Activated naive CD4-positive, alpha-beta T cell (primary cell): ENCODE measurements around the gene ADA.

ENCODE experiments used
- DNase-seq, 4 experiments: peaks; one replicate each; lab custom pipeline; 2025; lab: John Stamatoyannopoulos, UW

Gene ADA

DNA sequence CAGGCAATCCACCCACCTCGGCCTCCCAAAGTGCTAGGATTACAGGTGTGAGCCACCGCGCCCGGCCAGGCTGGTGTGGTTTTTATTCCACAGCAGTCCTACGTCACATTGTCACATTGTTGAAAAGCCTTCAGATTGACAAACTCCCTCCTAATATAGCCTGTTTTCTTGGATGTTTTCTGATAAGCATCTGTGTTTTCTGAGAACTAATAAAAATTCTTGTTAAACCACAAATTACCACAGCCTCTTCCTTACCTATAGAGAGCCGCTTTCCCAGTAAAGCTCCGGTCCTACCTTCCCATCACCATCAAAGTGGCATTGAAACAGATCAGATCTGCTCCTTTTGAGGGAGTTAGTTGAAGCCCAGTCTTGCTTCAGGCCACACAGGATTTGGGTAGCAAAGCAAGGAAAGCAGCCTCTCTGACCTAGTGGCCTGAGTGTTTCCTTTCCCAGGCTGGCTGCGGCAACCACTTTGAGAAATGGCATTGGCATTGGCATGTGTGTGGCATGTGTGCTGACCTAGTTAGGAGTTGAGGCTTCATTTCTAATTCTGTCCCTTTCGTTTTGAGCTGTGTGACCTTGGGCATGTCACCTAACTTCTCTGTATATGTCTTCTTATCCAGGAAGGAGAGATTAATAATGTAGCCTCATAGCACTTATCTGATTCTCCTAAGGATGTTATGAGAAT lies 70.8 kb downstream of the ADA start:
- no peak for DNase-seq

DNA sequence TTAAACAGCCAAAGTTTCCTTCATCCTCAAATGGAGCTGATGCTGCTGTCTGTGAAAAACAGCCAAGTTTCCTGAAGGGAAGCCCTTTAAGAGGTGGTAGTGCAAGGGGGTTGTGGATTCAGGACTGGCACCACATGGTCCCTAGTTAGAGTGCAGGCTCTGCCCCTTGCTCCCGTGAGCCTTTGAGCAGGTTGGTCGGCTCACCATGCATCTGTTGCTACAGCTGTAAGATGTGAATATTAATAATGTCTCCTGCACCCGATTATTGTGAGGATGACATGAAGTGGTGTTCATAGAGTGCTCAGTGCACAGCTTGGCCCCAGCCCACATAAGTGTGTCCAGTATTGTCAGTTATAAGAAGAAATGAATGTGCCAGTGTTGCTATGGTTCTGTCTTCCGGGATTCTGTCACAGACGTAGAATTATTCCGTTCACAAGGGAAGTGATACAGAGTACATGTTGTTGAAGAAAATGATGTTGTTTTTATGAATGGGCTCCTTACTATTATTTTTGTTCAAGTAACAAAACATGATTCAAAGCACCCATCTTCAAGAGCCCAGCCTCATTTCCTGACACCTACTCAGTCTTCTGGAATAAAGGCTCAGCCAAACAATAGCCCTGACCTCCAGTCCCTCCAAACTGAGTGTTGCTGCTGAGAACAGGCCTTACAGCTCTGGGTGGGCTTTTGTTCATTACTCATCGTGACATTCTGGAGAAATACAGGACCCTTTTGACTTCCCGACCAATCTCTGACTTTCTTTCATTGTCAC lies 72.0 kb downstream of the ADA start:
- no peak for DNase-seq

DNA sequence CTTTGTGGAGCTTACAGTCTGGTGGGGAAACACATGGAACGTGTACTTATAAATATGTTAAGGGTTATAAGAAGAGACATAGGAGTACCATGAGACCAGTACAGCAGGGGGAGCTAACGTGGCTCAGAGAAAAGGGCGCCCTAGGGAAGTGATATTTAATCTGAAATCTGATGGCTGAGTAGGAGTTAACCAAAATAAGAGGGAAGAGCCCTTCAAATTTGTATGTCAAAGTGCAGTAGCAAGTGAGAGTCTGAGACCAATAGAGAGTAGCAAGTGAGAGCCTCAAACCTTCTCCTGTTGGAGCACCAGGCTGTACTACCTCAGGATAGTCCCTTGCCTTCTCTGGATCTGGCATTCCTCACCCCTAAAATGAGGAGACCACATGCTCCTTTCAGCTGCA lies 75.2 kb downstream of the ADA start:
- DNase-seq = no peak

DNA sequence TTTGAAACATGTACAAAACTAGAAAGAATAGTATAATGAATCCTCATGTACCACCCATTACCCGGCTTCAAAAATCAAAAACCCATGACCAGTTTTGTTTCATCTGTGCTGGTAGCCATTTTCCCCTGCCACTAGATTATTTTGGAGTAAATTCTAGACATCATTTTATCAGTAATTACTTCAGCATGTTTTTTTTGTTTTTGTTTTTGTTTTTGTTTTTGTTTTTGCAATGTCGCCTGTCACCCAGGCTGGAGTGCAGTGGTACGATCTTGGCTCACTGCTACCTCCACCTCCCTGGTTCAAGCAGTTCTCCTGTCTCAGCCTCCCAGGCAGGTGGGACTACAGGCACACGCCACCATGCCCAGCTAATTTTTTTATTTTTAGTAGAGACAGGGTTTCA lies 77.1 kb downstream of the ADA start:
- no peak for DNase-seq

DNA sequence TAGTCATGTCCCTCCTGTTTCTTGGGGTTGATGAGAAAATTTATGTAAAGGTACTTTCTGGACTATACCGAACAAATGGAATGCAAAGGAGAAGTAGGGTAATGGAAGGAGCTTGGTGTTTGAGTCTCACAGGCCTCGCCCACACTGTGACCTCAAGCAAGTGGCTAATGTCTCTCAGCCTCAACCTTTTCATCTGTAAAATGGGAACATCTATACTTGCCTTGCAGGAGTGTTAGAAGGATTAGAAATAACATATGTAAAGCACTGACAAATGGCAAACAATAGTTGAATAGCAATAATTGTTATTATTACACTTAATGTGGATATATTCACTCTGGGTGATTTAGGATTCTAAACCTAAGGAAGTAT lies 78.0 kb downstream of the ADA start:
- DNase-seq = no peak

DNA sequence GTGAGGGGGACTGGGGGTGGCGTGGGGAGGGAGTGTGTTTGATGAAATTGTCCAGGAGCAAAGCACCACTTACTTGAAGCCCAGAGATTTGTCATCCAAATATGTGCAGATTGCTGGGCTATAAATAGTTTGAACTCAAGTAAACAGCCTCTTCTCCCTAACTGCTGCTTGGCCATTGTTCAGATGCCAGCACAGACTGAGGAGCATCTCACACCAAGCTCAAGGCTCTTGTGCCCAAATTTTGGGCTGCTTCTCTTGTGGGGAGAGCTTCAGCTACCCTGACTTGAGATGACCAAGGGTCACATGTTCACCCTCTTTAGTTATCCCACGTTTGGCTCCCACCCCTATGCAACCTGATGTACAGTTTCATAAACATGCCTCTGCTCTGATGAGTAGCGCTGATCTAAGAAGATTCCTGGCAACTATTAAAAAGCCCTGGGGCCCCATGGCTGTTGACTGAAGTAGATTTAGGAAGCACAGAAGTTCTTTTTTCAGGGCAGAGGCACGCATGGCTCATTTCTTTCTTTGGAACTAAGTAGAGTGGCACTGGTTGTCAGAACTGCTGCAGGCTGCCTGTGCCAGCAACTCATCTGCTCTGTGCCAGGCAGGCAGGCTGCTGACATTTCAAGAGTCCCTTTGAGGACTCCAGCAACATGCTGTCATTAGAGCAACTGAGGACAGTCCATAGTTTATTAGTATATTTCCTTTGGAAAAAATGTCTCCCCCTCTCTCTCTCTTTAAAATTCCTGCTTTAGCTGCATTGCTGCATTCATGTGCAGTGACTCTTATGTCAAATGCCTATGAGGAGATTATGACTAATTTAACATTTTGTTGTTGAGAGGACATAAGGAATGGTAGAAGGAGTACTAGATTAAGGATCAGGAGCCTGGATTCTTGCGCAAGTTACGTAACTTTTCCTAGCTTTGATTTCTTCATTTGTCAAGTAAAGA lies 78.7 kb downstream of the ADA start:
- no peak for DNase-seq

DNA sequence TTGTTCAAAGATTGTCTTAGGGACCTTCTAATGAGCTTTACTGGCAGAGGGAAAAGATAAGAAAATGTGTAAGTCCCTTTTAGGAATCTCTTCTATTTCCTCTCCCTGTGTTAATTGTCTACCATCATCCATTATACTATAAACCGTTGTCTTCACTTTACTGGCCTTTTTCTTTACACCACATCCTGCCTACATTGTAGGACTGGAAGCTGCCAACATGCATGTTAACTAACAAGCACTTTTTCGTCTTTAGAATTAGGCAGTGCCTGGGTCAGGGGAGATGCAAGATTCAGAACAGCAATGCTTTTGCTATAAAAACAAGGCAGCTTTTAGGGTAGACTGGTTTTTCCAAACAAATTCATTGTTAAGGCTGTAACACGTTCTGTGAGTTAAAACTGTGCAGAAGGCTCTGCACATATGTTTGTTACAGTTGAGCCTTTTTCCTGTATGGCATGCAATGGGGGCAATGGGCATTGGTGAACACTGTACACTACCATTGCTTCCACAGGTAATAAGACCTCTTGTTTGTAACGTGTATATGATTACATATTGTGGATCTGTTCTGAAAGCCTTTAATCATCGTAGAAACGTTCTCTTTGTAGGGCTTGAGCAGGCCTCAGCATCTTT lies 80.0 kb downstream of the ADA start:
- no peak for DNase-seq

DNA sequence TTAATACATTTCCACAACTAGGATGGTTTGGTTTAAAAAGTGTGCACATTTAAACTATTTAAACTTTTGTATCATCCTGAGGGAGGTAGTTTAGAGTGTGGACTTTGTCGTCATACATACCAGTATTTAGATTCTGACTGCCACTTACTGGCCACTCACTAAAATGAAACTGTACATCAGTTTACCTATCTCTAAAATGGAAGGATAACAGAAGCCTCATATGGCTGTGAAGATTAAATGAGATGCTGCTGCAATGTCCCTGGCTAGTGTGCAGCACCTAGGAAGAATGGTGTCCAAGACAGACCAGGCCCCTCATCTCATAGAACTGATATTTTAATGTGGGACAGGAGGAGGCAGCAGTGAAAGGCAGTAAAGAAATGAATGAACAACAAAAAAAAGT lies 81.1 kb downstream of the ADA start:
- no peak for DNase-seq
